HL-60 (cell line): Measurements from ENCODE around the gene PRKACB.
A peak's percentile ranks its signal among the peaks of the same experiment; 100 is the strongest.

Source experiments
- DNase-seq, 2 experiments: peaks; one replicate each; pipeline ENCODE4 v3.0.0-alpha.2; 2010 to 2020; ENCODE audit warnings: low read depth in 1 of 2, low spot score in 1 of 2
- H3K27ac ChIP-seq: fragments of 250-450 bp; sonication (Bioruptor Pico); replicated peaks from 2 replicates; pipeline ENCODE4 v1.5.1; 2020; ENCODE audit warnings: mild to moderate bottlenecking, moderate library complexity
- H3K27me3 ChIP-seq: fragments of 250-450 bp; sonication (Bioruptor Pico); 2 replicates; pipeline ENCODE4 v1.5.1; 2021; ENCODE audit warnings: mild to moderate bottlenecking, moderate library complexity; ENCODE audit not compliant: insufficient read depth, poor library complexity, severe bottlenecking
- H3K4me3 ChIP-seq: replicated peaks from 2 replicates; pipeline ENCODE4 v1.5.1; 2011; ENCODE audit warnings: mild to moderate bottlenecking, control low read depth, low read length; ENCODE audit not compliant: insufficient read depth
- GABPA ChIP-seq: IDR thresholded peaks from 2 replicates; pipeline ENCODE4 v1.6.1; 2012; ENCODE audit warnings: low read depth
- POLR2AphosphoS5 ChIP-seq: IDR thresholded peaks from 2 replicates; pipeline ENCODE4 v1.6.1; 2012; ENCODE audit warnings: low read depth
- REST ChIP-seq: IDR thresholded peaks from 2 replicates; pipeline ENCODE4 v1.6.1; 2012; ENCODE audit warnings: low read depth; ENCODE audit not compliant: insufficient replicate concordance
- SPI1 ChIP-seq: IDR thresholded peaks from 2 replicates; pipeline ENCODE4 v1.6.1; 2012; ENCODE audit warnings: low read depth, mild to moderate bottlenecking, borderline replicate concordance
- TF ChIP-seq, protein P1 (sequence below): IDR thresholded peaks from one replicate; pipeline ENCODE4 v1.5.1; 2011; ENCODE audit warnings: low read length, control low read depth, inconsistent platforms; ENCODE audit not compliant: insufficient read depth

The PRKACB gene

GRCh38 chr1:84121360-84121759 is 22.7 kb upstream of the PRKACB start:
- TF ChIP-seq GABPA (no peak), POLR2AphosphoS5 (no peak)
- H3K27ac ChIP-seq: no peak overlapping the region
- no peak for DNase-seq
- no peak overlapping the region for H3K4me3 ChIP-seq
- no peaks in the 10 kb centered on the region for H3K27me3 ChIP-seq

- no peak overlapping the region for H3K4me3 ChIP-seq
- no peaks in the 10 kb centered on the region for H3K27me3 ChIP-seq
- H3K27ac ChIP-seq: no peak overlapping the region
- DNase-seq: peak in 1 of 2 experiments; percentile 25
- TF ChIP-seq, protein P1, sequence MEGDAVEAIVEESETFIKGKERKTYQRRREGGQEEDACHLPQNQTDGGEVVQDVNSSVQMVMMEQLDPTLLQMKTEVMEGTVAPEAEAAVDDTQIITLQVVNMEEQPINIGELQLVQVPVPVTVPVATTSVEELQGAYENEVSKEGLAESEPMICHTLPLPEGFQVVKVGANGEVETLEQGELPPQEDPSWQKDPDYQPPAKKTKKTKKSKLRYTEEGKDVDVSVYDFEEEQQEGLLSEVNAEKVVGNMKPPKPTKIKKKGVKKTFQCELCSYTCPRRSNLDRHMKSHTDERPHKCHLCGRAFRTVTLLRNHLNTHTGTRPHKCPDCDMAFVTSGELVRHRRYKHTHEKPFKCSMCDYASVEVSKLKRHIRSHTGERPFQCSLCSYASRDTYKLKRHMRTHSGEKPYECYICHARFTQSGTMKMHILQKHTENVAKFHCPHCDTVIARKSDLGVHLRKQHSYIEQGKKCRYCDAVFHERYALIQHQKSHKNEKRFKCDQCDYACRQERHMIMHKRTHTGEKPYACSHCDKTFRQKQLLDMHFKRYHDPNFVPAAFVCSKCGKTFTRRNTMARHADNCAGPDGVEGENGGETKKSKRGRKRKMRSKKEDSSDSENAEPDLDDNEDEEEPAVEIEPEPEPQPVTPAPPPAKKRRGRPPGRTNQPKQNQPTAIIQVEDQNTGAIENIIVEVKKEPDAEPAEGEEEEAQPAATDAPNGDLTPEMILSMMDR: no peak
- no peak for TF ChIP-seq REST
- TF ChIP-seq POLR2AphosphoS5: no peak
- no peak for TF ChIP-seq GABPA
- no peak for TF ChIP-seq SPI1
These were observed 21.2 kb upstream of the PRKACB start for GRCh38 chr1:84122780-84123382.

- H3K27me3 ChIP-seq: no peaks in the 10 kb centered on the region
- H3K4me3 ChIP-seq: no peak overlapping the region
- no peak overlapping the region for H3K27ac ChIP-seq
- no peak for DNase-seq
- no peak for TF ChIP-seq POLR2AphosphoS5
- TF ChIP-seq REST: no peak
- TF ChIP-seq, protein P1: no peak
- TF ChIP-seq GABPA: no peak
- TF ChIP-seq SPI1: no peak
These were observed 10.6 kb upstream of the PRKACB start for GRCh38 chr1:84133479-84133878.

GRCh38 chr1:84135341-84135740 is 8.7 kb upstream of the PRKACB start:
- no peak for TF ChIP-seq SPI1
- no peak for TF ChIP-seq GABPA
- TF ChIP-seq REST: no peak
- TF ChIP-seq, protein P1: no peak
- no peak for TF ChIP-seq POLR2AphosphoS5
- no peak overlapping the region for H3K4me3 ChIP-seq
- H3K27ac ChIP-seq: no peak overlapping the region
- no peak for DNase-seq
- H3K27me3 ChIP-seq: no peaks in the 10 kb centered on the region
